A673 (cell line): Measurements from ENCODE around the gene PRUNE2. TPM values are rescaled to one million over a fixed set of nuclear protein-coding genes. Genes with fewer than 3 reads are reported as not detected.
"Not testable (repeated sequence)": the region's sequence is repeated elsewhere in the genome, so short reads cannot be mapped to it uniquely, and the experiment has no call there.

Experiments used
- BruUV-seq: library from RNA; stranded (reverse); fragments of 400-500 nt; replicated peaks from 2 replicates; lab custom pipeline; 2021; lab: Mats Ljungman, UMichigan
- CTCF ChIA-PET: fragments of 300-600 bp; sonication (Branson Sonifier 250); formaldehyde crosslinking; loops from one replicate; lab custom pipeline; 2022; ENCODE audit warnings: antibody characterized with exemption; lab: Charles Lee
- POLR2A ChIA-PET: fragments of 300-600 bp; sonication (Branson Sonifier 250); formaldehyde crosslinking; loops from one replicate; lab custom pipeline; 2022; ENCODE audit warnings: antibody characterized with exemption; ENCODE audit not compliant: low non-redundant PET; lab: Charles Lee
- DNase-seq: peaks from one replicate; pipeline ENCODE4 v3.0.0-alpha.2; 2015; ENCODE audit warnings: low spot score
- H3K27ac ChIP-seq: fragments of 200-600 bp; sonication (generic); 2 replicates; pipeline ENCODE4 v1.5.1; 2016; ENCODE audit warnings: mixed run types, low read depth, mild to moderate bottlenecking, mixed read lengths, antibody characterized with exemption, low read length; ENCODE audit not compliant: poor library complexity, severe bottlenecking
- H3K27me3 ChIP-seq: fragments of 200-600 bp; sonication (generic); replicated peaks from 2 replicates; pipeline ENCODE4 v1.6.1; 2017; ENCODE audit warnings: mixed run types, low read depth, mild to moderate bottlenecking, mixed read lengths, antibody characterized with exemption, low read length; ENCODE audit not compliant: insufficient read depth, poor library complexity
- H3K36me3 ChIP-seq: fragments of 200-600 bp; sonication (generic); 2 replicates; pipeline ENCODE4 v1.6.1; 2016; ENCODE audit warnings: mixed run types, mild to moderate bottlenecking, mixed read lengths, antibody characterized with exemption, low read length; ENCODE audit not compliant: insufficient read depth, poor library complexity, severe bottlenecking
- H3K4me1 ChIP-seq: fragments of 200-600 bp; sonication (generic); 2 replicates; pipeline ENCODE4 v1.6.1; 2017; ENCODE audit warnings: mixed run types, mild to moderate bottlenecking, mixed read lengths, antibody characterized with exemption, low read length; ENCODE audit not compliant: insufficient read depth, poor library complexity, severe bottlenecking
- H3K4me3 ChIP-seq: fragments of 200-600 bp; sonication (generic); 2 replicates; pipeline ENCODE4 v1.5.1; 2016; ENCODE audit warnings: low read depth, mixed run types, mild to moderate bottlenecking, mixed read lengths, low read length; ENCODE audit not compliant: poor library complexity, severe bottlenecking
- H3K9me3 ChIP-seq: fragments of 200-600 bp; sonication (generic); 2 replicates; pipeline ENCODE4 v1.6.1; 2016; ENCODE audit warnings: mixed run types, low read depth, mild to moderate bottlenecking, mixed read lengths, antibody characterized with exemption, low read length; ENCODE audit not compliant: poor library complexity, severe bottlenecking
- EZH2 ChIP-seq: fragments of 200-600 bp; sonication (generic); IDR thresholded peaks from 2 replicates; pipeline ENCODE4 v1.6.1; 2017; ENCODE audit warnings: borderline replicate concordance, low read depth, mild to moderate bottlenecking, mixed read lengths, antibody characterized with exemption, low read length; ENCODE audit not compliant: poor library complexity, severe bottlenecking
- intact Hi-C: fragments of 100-400 bp; cut with micrococcal nuclease; formaldehyde crosslinking; loops from one replicate; pipeline ENCODE4 v1.10.0; 2022; ENCODE audit not compliant: unreplicated experiment
- total RNA-seq: library from RNA; stranded (reverse); gene quantifications from 2 replicates; pipeline ENCODE4 v1.2.3, GENCODE V29; 2021
- TF ChIP-seq, protein P1 (sequence below): fragments of 300-800, 200-600 bp; sonication (generic); conservative IDR thresholded peaks from 2 replicates; pipeline ENCODE4 v1.5.1; 2017; ENCODE audit warnings: low read depth, mild to moderate bottlenecking, antibody characterized with exemption, low read length, moderate library complexity, mixed read lengths

PRUNE2 gene
- total RNA-seq, 1 experiment from 2014 or later, result not detected

DNA sequence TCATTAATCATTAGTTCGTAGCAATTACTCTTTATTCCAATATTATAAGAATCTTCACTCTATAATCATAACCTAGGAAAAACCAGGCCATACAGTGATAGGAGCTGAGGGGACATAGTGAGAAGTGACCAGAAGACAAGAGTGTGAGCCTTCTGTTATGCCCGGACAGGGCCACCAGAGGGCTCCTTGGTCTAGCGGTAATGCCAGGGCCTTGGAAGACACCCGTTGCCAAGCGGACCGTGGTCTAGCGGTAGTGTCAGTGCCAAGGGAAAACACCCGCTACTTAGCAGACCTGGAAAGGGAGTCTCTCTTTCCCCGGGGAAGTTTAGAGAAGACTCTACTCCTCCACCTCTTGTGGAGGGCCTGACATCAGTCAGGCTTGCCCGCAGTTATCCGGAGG is 239.9 kb downstream of the PRUNE2 start:
- peak; percentile 14 for DNase-seq
- intact Hi-C loops, result loop anchor here (5.0 kb wide), 1 partner anchor 36 kb away; no protein-coding TSS in a partner anchor

DNA sequence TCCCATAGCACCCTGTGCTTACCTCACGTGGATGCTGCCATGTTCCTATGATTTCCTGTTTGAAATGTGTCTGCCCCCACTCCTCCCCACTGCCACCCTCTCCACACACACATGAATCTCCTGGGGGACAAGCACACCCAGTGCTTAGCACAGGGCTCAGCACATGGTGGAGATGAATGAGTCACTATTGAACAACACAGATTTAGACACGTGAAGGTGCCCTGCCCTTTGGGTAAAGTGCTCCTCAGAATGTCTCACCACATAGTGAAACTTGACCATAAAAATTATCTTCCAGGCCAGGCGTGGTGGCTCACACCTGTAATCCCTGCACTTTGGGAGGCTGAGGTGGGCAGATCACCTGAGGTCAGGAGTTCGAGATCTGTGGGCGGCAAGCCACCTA is 240.5 kb downstream of the PRUNE2 start:
- H3K9me3 ChIP-seq, result peaks cover 3% of the 10 kb centered on the region
- no TSS peak for BruUV-seq
- no peak overlapping the region for H3K27ac ChIP-seq
- TF ChIP-seq, protein P1, sequence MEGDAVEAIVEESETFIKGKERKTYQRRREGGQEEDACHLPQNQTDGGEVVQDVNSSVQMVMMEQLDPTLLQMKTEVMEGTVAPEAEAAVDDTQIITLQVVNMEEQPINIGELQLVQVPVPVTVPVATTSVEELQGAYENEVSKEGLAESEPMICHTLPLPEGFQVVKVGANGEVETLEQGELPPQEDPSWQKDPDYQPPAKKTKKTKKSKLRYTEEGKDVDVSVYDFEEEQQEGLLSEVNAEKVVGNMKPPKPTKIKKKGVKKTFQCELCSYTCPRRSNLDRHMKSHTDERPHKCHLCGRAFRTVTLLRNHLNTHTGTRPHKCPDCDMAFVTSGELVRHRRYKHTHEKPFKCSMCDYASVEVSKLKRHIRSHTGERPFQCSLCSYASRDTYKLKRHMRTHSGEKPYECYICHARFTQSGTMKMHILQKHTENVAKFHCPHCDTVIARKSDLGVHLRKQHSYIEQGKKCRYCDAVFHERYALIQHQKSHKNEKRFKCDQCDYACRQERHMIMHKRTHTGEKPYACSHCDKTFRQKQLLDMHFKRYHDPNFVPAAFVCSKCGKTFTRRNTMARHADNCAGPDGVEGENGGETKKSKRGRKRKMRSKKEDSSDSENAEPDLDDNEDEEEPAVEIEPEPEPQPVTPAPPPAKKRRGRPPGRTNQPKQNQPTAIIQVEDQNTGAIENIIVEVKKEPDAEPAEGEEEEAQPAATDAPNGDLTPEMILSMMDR, result no peak
- no peak for TF ChIP-seq EZH2
- intact Hi-C loops, result loop anchor here (5.0 kb wide), 1 partner anchor 37 kb away; no protein-coding TSS in a partner anchor
- peaks cover 9% of the 10 kb centered on the region for H3K4me1 ChIP-seq
- no peaks in the 10 kb centered on the region for H3K36me3 ChIP-seq
- H3K27me3 ChIP-seq, result peaks cover 4% of the 10 kb centered on the region
- ChIA-PET CTCF (no interaction called here), POLR2A (no interaction called here)
- DNase-seq, result no peak
- H3K4me3 ChIP-seq, result no peak overlapping the region

More for the DNA sequence above, 239.9 kb downstream of the PRUNE2 start:
- H3K36me3 ChIP-seq, H3K27me3 ChIP-seq, BruUV-seq, H3K4me3 ChIP-seq, H3K27ac ChIP-seq, H3K4me1 ChIP-seq, POLR2A ChIA-PET, H3K9me3 ChIP-seq: not testable (repeated sequence)
- TF ChIP-seq, protein P1, result peak; percentile 43
- CTCF ChIA-PET, result interaction anchor here (1.1 kb wide), 1 partner anchor 219 kb away, joined by 3 read pairs; no protein-coding TSS in a partner anchor

DNA sequence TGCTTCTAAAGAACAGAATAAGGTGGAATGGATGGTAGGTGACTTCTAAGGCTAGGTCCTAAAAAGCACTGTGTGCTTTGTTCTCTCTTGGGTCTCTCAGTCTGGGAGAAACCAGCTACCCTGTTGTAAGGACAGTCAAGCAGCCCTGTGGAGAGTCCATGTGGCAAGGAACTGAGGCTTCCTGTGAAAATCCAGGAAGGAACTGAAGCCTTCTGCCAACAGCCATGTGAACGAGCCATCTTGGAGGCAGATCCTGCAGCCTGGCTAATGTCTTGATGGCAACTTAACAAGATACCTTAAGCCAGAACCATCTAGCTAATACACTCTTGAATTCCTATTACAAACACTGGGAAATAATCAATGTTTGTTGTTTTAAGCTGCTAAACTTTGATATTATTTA is 241.8 kb downstream of the PRUNE2 start:
- Histone ChIP-seq H3K9me3 (peaks cover 3% of the 10 kb centered on the region), H3K36me3 (no peaks in the 10 kb centered on the region), H3K4me1 (peaks cover 9% of the 10 kb centered on the region), H3K27me3 (peaks cover 4% of the 10 kb centered on the region), H3K27ac (no peak overlapping the region), H3K4me3 (no peak overlapping the region)
- ChIA-PET CTCF (no interaction called here), POLR2A (no interaction called here)
- TF ChIP-seq, protein P1, result no peak
- no peak for TF ChIP-seq EZH2
- intact Hi-C loops, result no loop called here
- BruUV-seq, result no TSS peak
- DNase-seq, result no peak
